RPMI8226 (cell line): Measurements from ENCODE around the gene SOAT2.
"Not testable (repeated sequence)": the region's sequence is repeated elsewhere in the genome, so short reads cannot be mapped to it uniquely, and the experiment has no call there.

Experiments
- DNase-seq: peaks from one replicate; pipeline ENCODE4 v3.0.0-alpha.2; 2015

The SOAT2 gene

GRCh38 chr12:53112431-53112830 is 9.1 kb downstream of the SOAT2 start:
- not testable (repeated sequence) for DNase-seq

GRCh38 chr12:53113136-53113705 is 9.9 kb downstream of the SOAT2 start:
- DNase-seq, result no peak

GRCh38 chr12:53113951-53114350 is 10.7 kb downstream of the SOAT2 start:
- DNase-seq, result no peak

- DNase-seq, result no peak
Measured at GRCh38 chr12:53115112-53115890, 12.0 kb downstream of the SOAT2 start.

- DNase-seq, result no peak
Measured at GRCh38 chr12:53115891-53116648, 12.8 kb downstream of the SOAT2 start.

GRCh38 chr12:53118751-53119300 is 15.5 kb downstream of the SOAT2 start:
- no peak for DNase-seq

- DNase-seq, result no peak
Measured at GRCh38 chr12:53120685-53121525, 17.6 kb downstream of the SOAT2 start.

GRCh38 chr12:53122961-53123468 is 19.7 kb downstream of the SOAT2 start:
- no peak for DNase-seq

- DNase-seq, result no peak
Measured at GRCh38 chr12:53123578-53124351, 20.5 kb downstream of the SOAT2 start.

GRCh38 chr12:53124352-53124723 is 21.1 kb downstream of the SOAT2 start:
- DNase-seq, result no peak

GRCh38 chr12:53127169-53127568 is 23.9 kb downstream of the SOAT2 start:
- DNase-seq, result no peak

GRCh38 chr12:53128780-53129569 is 25.7 kb downstream of the SOAT2 start:
- DNase-seq, result no peak

GRCh38 chr12:53131844-53132243 is 28.6 kb downstream of the SOAT2 start:
- no peak for DNase-seq

GRCh38 chr12:53133722-53134121 is 30.4 kb downstream of the SOAT2 start:
- DNase-seq, result no peak

- no peak for DNase-seq
Measured at GRCh38 chr12:53143355-53143754, 40.1 kb downstream of the SOAT2 start.

GRCh38 chr12:53145383-53146260 is 42.3 kb downstream of the SOAT2 start:
- no peak for DNase-seq

GRCh38 chr12:53147181-53147580 is 43.9 kb downstream of the SOAT2 start:
- DNase-seq, result no peak

- DNase-seq, result no peak
Measured at GRCh38 chr12:53147653-53148052, 44.4 kb downstream of the SOAT2 start.

GRCh38 chr12:53151039-53151438 is 47.8 kb downstream of the SOAT2 start:
- no peak for DNase-seq

- no peak for DNase-seq
Measured at GRCh38 chr12:53152390-53152789, 49.1 kb downstream of the SOAT2 start.
